Measurements from ENCODE around the gene MYLK. TPM values are rescaled to one million over a fixed set of nuclear protein-coding genes. Genes with fewer than 3 reads are reported as not detected.

The MYLK gene
- total RNA-seq, 1 donor from 2014 or later = 4.3 TPM

GRCh38 chr3:123700791-123701722, 183.1 kb downstream of the MYLK start:
- no peak overlapping the region for H3K4me3 Mint-ChIP-seq (ENCODE audit: unreplicated experiment)

DNA sequence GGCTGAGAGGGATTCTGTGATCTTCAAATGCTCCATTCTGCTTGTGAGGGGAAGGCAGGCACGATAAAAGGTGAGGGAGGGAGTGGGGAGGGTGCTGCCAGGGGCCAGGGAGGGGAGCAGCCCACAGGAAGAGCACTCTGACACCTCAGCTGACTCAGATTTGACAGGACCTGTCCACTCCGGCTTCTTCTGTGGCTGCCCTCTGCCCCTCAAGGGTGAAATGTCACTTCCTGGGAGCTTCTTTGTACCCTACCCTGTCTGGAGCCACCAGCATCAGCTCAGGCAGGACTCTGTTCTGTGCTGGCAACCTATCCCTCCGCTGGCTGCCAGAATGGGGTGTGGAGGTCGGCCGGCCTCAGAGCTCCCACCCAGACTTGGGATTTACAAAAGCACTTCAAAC, 185.3 kb downstream of the MYLK start:
- H3K9me3 Mint-ChIP-seq (ENCODE audit: unreplicated experiment) = peaks cover 2% of the 10 kb centered on the region
- TF ChIP-seq CTCF (IDR thresholded peaks at IDR 0.05; ENCODE audit: partially characterized antibody, unreplicated experiment) = no peak
- H3K4me1 Mint-ChIP-seq (ENCODE audit: low read depth, unreplicated experiment) = peaks cover 20% of the 10 kb centered on the region

More at GRCh38 chr3:123700791-123701722, 183.1 kb downstream of the MYLK start:
- H3K4me1 Mint-ChIP-seq (ENCODE audit: low read depth, unreplicated experiment) = peaks cover 20% of the 10 kb centered on the region
- no peak overlapping the region for H3K27ac Mint-ChIP-seq (ENCODE audit: unreplicated experiment)
- H3K27me3 Mint-ChIP-seq (ENCODE audit: unreplicated experiment) = peaks cover 3% of the 10 kb centered on the region
- peaks cover 2% of the 10 kb centered on the region for H3K9me3 Mint-ChIP-seq (ENCODE audit: unreplicated experiment)
- DNase-seq = no peak
- no peak for TF ChIP-seq CTCF (IDR thresholded peaks at IDR 0.05; ENCODE audit: partially characterized antibody, unreplicated experiment)
- peaks cover 3% of the 10 kb centered on the region for H3K36me3 Mint-ChIP-seq (ENCODE audit: unreplicated experiment)

DNA sequence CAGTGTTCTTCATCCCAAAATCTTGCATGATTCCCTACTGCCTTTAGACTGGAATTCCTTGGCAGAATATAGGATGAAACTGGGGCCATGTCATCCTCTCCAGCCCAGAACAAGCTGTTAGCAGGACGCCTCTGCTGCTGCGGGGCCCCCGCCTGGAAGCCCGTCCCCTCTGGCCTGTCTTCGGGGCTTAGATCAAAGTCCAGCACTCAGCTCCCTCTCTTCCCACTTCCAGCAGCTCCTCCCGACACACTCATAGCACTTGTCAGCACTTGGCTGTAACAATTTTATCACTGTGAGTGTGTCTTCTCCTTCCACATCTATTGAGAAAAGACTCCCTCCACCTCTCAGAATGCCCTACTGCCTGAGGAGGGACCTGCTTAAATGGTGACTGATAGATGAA, 187.3 kb downstream of the MYLK start:
- Mint-ChIP-seq H3K36me3 (ENCODE audit: unreplicated experiment) (peaks cover 3% of the 10 kb centered on the region), H3K27me3 (ENCODE audit: unreplicated experiment) (peaks cover 5% of the 10 kb centered on the region), H3K27ac (ENCODE audit: unreplicated experiment) (no peak overlapping the region), H3K4me1 (ENCODE audit: low read depth, unreplicated experiment) (peaks cover 14% of the 10 kb centered on the region), H3K9me3 (ENCODE audit: unreplicated experiment) (peaks cover 2% of the 10 kb centered on the region), H3K4me3 (ENCODE audit: unreplicated experiment) (no peak overlapping the region)
- DNase-seq = no peak
- no peak for TF ChIP-seq CTCF (IDR thresholded peaks at IDR 0.05; ENCODE audit: partially characterized antibody, unreplicated experiment)

More for the DNA sequence above, 185.3 kb downstream of the MYLK start:
- no peak for DNase-seq
- Mint-ChIP-seq H3K27ac (ENCODE audit: unreplicated experiment) (no peak overlapping the region), H3K27me3 (ENCODE audit: unreplicated experiment) (peaks cover 5% of the 10 kb centered on the region), H3K4me3 (ENCODE audit: unreplicated experiment) (no peak overlapping the region), H3K36me3 (ENCODE audit: unreplicated experiment) (peaks cover 3% of the 10 kb centered on the region)

- H3K9me3 Mint-ChIP-seq (ENCODE audit: unreplicated experiment) = peaks cover 2% of the 10 kb centered on the region
- no peak overlapping the region for H3K27ac Mint-ChIP-seq (ENCODE audit: unreplicated experiment)
- DNase-seq = no peak
- H3K27me3 Mint-ChIP-seq (ENCODE audit: unreplicated experiment) = peaks cover 3% of the 10 kb centered on the region
- peaks cover 9% of the 10 kb centered on the region for H3K4me1 Mint-ChIP-seq (ENCODE audit: low read depth, unreplicated experiment)
- peaks cover 3% of the 10 kb centered on the region for H3K36me3 Mint-ChIP-seq (ENCODE audit: unreplicated experiment)
- TF ChIP-seq CTCF (IDR thresholded peaks at IDR 0.05; ENCODE audit: partially characterized antibody, unreplicated experiment) = no peak
- no peak overlapping the region for H3K4me3 Mint-ChIP-seq (ENCODE audit: unreplicated experiment)
Measured at GRCh38 chr3:123695731-123696640, 188.1 kb downstream of the MYLK start.
